H9 (cell line): ENCODE results near the gene CYP2W1. TPM values are rescaled to one million over a fixed set of nuclear protein-coding genes. Genes with fewer than 3 reads are reported as not detected.

ENCODE experiments used
- DNase-seq: peaks from one replicate; pipeline ENCODE4 v3.0.0-alpha.2; 2017
- H2AFZ ChIP-seq: one replicate; pipeline ENCODE4 v1.6.1; 2013; ENCODE audit warnings: mild to moderate bottlenecking, low read length, control low read depth, moderate library complexity
- H2AK5ac ChIP-seq: 2 replicates; pipeline ENCODE4 v1.6.1; 2013; ENCODE audit warnings: low read length, control low read depth, mixed read lengths; ENCODE audit not compliant: insufficient read length
- H2BK120ac ChIP-seq: one replicate; pipeline ENCODE4 v1.6.1; 2013; ENCODE audit warnings: low read depth, mild to moderate bottlenecking, low read length, control low read depth, inconsistent platforms; ENCODE audit not compliant: poor library complexity, severe bottlenecking
- H2BK12ac ChIP-seq: 2 replicates; pipeline ENCODE4 v1.6.1; 2013; ENCODE audit warnings: low read length, control low read depth, mixed read lengths, low read depth; ENCODE audit not compliant: insufficient read length
- H2BK15ac ChIP-seq: 2 replicates; pipeline ENCODE4 v1.6.1; 2013; ENCODE audit warnings: low read depth, low read length, control low read depth
- H2BK20ac ChIP-seq: one replicate; pipeline ENCODE4 v1.6.1; 2013; ENCODE audit warnings: low read depth, mild to moderate bottlenecking, low read length, control low read depth, inconsistent platforms; ENCODE audit not compliant: poor library complexity, severe bottlenecking
- H2BK5ac ChIP-seq: 2 replicates; pipeline ENCODE4 v1.6.1; 2013; ENCODE audit warnings: low read length, control low read depth, mixed read lengths; ENCODE audit not compliant: insufficient read length
- H3K14ac ChIP-seq: 2 replicates; pipeline ENCODE4 v1.6.1; 2013; ENCODE audit warnings: low read length, control low read depth; ENCODE audit not compliant: insufficient read depth
- H3K18ac ChIP-seq: 2 replicates; pipeline ENCODE4 v1.6.1; 2013; ENCODE audit warnings: low read depth, mild to moderate bottlenecking, mixed read lengths, low read length, control low read depth; ENCODE audit not compliant: insufficient read length
- H3K23ac ChIP-seq: 2 replicates; pipeline ENCODE4 v1.6.1; 2013; ENCODE audit warnings: low read length, control low read depth, mixed read lengths, low read depth; ENCODE audit not compliant: insufficient read length
- H3K23me2 ChIP-seq: 2 replicates; pipeline ENCODE4 v1.6.1; 2013; ENCODE audit warnings: low read depth, mild to moderate bottlenecking, mixed read lengths, low read length, control low read depth; ENCODE audit not compliant: insufficient read length, poor library complexity, severe bottlenecking
- H3K27ac ChIP-seq: 2 replicates; pipeline ENCODE4 v1.5.1; 2013; ENCODE audit warnings: low read length, control low read depth, mixed read lengths, low read depth; ENCODE audit not compliant: insufficient read length
- H3K27me3 ChIP-seq: 2 replicates; pipeline ENCODE4 v1.6.1; 2013; ENCODE audit warnings: low read length, control low read depth, inconsistent platforms; ENCODE audit not compliant: insufficient read depth
- H3K4ac ChIP-seq: 2 replicates; pipeline ENCODE4 v1.6.1; 2013; ENCODE audit warnings: low read depth, mild to moderate bottlenecking, control low read depth, inconsistent platforms, low read length, moderate library complexity
- H3K4me1 ChIP-seq: 2 replicates; pipeline ENCODE4 v1.6.1; 2013; ENCODE audit warnings: low read length, control low read depth, inconsistent platforms; ENCODE audit not compliant: insufficient read depth
- H3K4me2 ChIP-seq: 2 replicates; pipeline ENCODE4 v1.6.1; 2013; ENCODE audit warnings: low read length, control low read depth, mixed read lengths; ENCODE audit not compliant: insufficient read length, insufficient read depth
- H3K56ac ChIP-seq: 2 replicates; pipeline ENCODE4 v1.6.1; 2013; ENCODE audit warnings: low read depth, mild to moderate bottlenecking, mixed read lengths, low read length, control low read depth; ENCODE audit not compliant: insufficient read length
- H3K79me1 ChIP-seq: 2 replicates; pipeline ENCODE4 v1.6.1; 2013; ENCODE audit warnings: low read depth, mild to moderate bottlenecking, moderate library complexity, low read length, control low read depth, inconsistent platforms; ENCODE audit not compliant: insufficient read depth, poor library complexity, severe bottlenecking
- H3K79me2 ChIP-seq: 2 replicates; pipeline ENCODE4 v1.6.1; 2013; ENCODE audit warnings: low read length, control low read depth, inconsistent platforms; ENCODE audit not compliant: insufficient read depth
- H3K9ac ChIP-seq: 2 replicates; pipeline ENCODE4 v1.6.1; 2013; ENCODE audit warnings: low read length, control low read depth, mixed read lengths; ENCODE audit not compliant: insufficient read length; ENCODE audit errors: extremely low read depth
- H3K9me3 ChIP-seq: one replicate; pipeline ENCODE4 v1.6.1; 2013; ENCODE audit warnings: low read depth, low read length, inconsistent platforms; ENCODE audit not compliant: control insufficient read depth
- H3T11ph ChIP-seq: one replicate; pipeline ENCODE4 v1.6.1; 2013; ENCODE audit warnings: mild to moderate bottlenecking, low read length, control low read depth, inconsistent platforms
- H4K20me1 ChIP-seq: one replicate; pipeline ENCODE4 v1.6.1; 2013; ENCODE audit not compliant: control insufficient read depth, insufficient read length, insufficient read depth
- H4K5ac ChIP-seq: 2 replicates; pipeline ENCODE4 v1.6.1; 2013; ENCODE audit warnings: low read depth, mild to moderate bottlenecking, mixed read lengths, low read length, control low read depth; ENCODE audit not compliant: insufficient read length
- H4K8ac ChIP-seq: replicated peaks from 2 replicates; pipeline ENCODE4 v1.6.1; 2013; ENCODE audit warnings: low read length, control low read depth, mixed read lengths, low read depth; ENCODE audit not compliant: insufficient read length
- H4K91ac ChIP-seq: 2 replicates; pipeline ENCODE4 v1.6.1; 2013; ENCODE audit warnings: low read depth, mild to moderate bottlenecking, moderate library complexity, mixed read lengths, low read length, control low read depth; ENCODE audit not compliant: insufficient read length
- H3K27ac Mint-ChIP-seq, 3 experiments: 2 replicates in 2 of 3; 3 replicates in 1 of 3; pipeline ENCODE4 v1.8.0; 2020 to 2021; ENCODE audit warnings: mixed read lengths in 3 of 3, mild to moderate bottlenecking in 1 of 3, moderate library complexity in 1 of 3
- H3K27me3 Mint-ChIP-seq: 2 replicates; pipeline ENCODE4 v1.8.0; 2021; ENCODE audit warnings: low read depth, mild to moderate bottlenecking, moderate library complexity, mixed read lengths
- H3K36me3 Mint-ChIP-seq, 3 experiments: 2 replicates in 2 of 3; 3 replicates in 1 of 3; pipeline ENCODE4 v1.8.0; 2020 to 2021; ENCODE audit warnings: low read depth in 3 of 3, mixed read lengths in 3 of 3; ENCODE audit not compliant: insufficient read depth in 1 of 3
- H3K4me1 Mint-ChIP-seq, 2 experiments: 2 replicates each; pipeline ENCODE4 v1.8.0; 2020; ENCODE audit warnings: mixed read lengths in 2 of 2
- H3K4me3 Mint-ChIP-seq, 2 experiments: 2 replicates in 1 of 2; 3 replicates in 1 of 2; pipeline ENCODE4 v1.8.0; 2020 to 2021; ENCODE audit warnings: mild to moderate bottlenecking in 2 of 2, mixed read lengths in 2 of 2, moderate library complexity in 1 of 2
- H3K9me3 Mint-ChIP-seq, 2 experiments: 2 replicates in 1 of 2; 3 replicates in 1 of 2; pipeline ENCODE4 v1.8.0; 2020; ENCODE audit warnings: mild to moderate bottlenecking in 2 of 2, mixed read lengths in 2 of 2, moderate library complexity in 1 of 2
- WGBS: extraction: QIAGEN DNeasy Blood & Tissue Kit; methylation state at CpG from one replicate; pipeline ENCODE4 v1.1.7; 2013; ENCODE audit warnings: missing lambda C conversion rate, low lambda C conversion rate, mixed read lengths; ENCODE audit not compliant: insufficient read length; ENCODE audit errors: extremely low coverage; 5-methylcytosine and 5-hydroxymethylcytosine counted together
- total RNA-seq: library from RNA; stranded (reverse); gene quantifications from 2 replicates; pipeline ENCODE4 v1.2.1, GENCODE V29; 2021
- TF ChIP-seq, protein P1 (sequence below): fragments of 200-600 bp; sonication (generic); conservative IDR thresholded peaks from 3 replicates; pipeline ENCODE4 v1.8.0; 2021; ENCODE audit warnings: antibody characterized with exemption, mild to moderate bottlenecking

CYP2W1 gene
- total RNA-seq, 1 experiment from 2014 or later = not detected

DNA sequence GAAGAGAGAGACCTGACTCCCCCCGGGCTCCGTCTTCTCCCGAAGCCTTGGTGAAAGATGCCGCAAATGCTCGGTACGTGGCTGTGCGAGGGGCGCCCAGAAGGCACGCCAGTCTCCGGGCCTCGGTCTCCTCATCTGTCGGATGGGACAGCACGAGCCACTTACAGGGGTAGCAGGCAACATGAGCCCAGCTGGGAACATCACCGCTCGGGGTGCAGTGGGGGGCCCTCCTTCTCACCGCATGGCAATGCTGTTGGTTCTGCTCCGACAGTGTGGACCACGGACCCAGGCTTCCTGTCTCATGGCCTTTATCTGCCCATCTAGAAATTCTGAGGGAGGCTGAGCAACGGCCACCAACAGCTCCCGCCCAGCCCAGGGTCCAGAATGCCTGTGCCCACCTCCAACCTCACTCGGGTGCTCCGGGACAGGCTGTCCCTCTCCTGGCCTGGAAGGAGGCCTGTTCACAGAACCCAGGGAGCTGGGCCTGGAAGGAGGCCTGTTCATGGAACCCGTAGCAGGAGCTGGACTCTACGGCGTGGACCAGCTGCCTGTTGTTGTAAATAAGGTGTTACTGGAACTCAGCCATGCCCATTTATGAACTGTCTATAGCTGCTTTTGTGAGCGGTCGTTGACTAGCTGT lies 44.3 kb upstream of the CYP2W1 start:
- Mint-ChIP-seq H3K9me3 (peaks cover 3 to 4% of the 10 kb centered on the region in 2 experiments; a peak in 3 of 5 replicates), H3K27ac (no peak overlapping the region), H3K4me1 (peaks cover 4 to 5% of the 10 kb centered on the region in 2 experiments; a peak in 2 of 4 replicates), H3K4me3 (no peak overlapping the region), H3K27me3 (peaks cover 12% of the 10 kb centered on the region), H3K36me3 (no peaks in the 10 kb centered on the region; a peak in 2 of 7 replicates)
- Histone ChIP-seq H2BK12ac (no peak overlapping the region), H4K8ac (no peak overlapping the region), H3K23ac (no peak overlapping the region), H3K9ac (no peak overlapping the region), H3K4me2 (no peak overlapping the region), H3K23me2 (no peaks in the 10 kb centered on the region), H3K18ac (no peak overlapping the region), H3K9me3 (no peaks in the 10 kb centered on the region), H2AK5ac (no peak overlapping the region), H4K91ac (no peak overlapping the region), H2AFZ (no peak overlapping the region), H2BK120ac (no peak overlapping the region), H2BK15ac (no peak overlapping the region), H3K79me2 (no peaks in the 10 kb centered on the region), H3K14ac (no peak overlapping the region), H2BK5ac (no peak overlapping the region), H3K4me1 (no peaks in the 10 kb centered on the region), H4K5ac (no peak overlapping the region), H3K4ac (no peak overlapping the region), H3K27me3 (no peaks in the 10 kb centered on the region), H3K27ac (no peak overlapping the region), H3K56ac (no peak overlapping the region), H3K79me1 (no peaks in the 10 kb centered on the region), H2BK20ac (no peak overlapping the region), H4K20me1 (no peaks in the 10 kb centered on the region), H3T11ph (no peak overlapping the region)
- TF ChIP-seq, protein P1, sequence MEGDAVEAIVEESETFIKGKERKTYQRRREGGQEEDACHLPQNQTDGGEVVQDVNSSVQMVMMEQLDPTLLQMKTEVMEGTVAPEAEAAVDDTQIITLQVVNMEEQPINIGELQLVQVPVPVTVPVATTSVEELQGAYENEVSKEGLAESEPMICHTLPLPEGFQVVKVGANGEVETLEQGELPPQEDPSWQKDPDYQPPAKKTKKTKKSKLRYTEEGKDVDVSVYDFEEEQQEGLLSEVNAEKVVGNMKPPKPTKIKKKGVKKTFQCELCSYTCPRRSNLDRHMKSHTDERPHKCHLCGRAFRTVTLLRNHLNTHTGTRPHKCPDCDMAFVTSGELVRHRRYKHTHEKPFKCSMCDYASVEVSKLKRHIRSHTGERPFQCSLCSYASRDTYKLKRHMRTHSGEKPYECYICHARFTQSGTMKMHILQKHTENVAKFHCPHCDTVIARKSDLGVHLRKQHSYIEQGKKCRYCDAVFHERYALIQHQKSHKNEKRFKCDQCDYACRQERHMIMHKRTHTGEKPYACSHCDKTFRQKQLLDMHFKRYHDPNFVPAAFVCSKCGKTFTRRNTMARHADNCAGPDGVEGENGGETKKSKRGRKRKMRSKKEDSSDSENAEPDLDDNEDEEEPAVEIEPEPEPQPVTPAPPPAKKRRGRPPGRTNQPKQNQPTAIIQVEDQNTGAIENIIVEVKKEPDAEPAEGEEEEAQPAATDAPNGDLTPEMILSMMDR = no peak
- DNase-seq = no peak
- WGBS = no CpG with 5 or more reads among the region's 27 CpGs
